Measurements from ENCODE around the gene MLYCD.

DNA sequence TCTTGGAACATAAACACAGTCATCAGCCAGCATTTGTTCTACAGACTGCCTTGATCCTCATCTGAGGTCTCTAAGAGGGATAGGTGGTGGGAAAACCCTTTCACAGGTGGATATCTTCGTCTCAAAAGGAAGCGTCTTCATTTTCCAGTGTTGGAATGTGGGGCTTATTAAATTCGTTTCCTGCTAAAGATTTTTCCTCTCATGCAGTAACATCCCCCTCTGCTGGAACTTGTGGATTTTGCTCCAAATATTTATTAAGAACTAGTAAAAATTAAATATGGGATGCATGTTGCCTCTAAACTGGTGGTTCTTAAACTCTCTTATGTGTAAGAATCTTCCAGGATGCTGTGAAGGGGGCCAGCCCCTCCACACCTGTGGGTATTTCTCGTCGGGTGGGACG is 20.1 kb upstream of the MLYCD start:
- TF ChIP-seq, protein P1, sequence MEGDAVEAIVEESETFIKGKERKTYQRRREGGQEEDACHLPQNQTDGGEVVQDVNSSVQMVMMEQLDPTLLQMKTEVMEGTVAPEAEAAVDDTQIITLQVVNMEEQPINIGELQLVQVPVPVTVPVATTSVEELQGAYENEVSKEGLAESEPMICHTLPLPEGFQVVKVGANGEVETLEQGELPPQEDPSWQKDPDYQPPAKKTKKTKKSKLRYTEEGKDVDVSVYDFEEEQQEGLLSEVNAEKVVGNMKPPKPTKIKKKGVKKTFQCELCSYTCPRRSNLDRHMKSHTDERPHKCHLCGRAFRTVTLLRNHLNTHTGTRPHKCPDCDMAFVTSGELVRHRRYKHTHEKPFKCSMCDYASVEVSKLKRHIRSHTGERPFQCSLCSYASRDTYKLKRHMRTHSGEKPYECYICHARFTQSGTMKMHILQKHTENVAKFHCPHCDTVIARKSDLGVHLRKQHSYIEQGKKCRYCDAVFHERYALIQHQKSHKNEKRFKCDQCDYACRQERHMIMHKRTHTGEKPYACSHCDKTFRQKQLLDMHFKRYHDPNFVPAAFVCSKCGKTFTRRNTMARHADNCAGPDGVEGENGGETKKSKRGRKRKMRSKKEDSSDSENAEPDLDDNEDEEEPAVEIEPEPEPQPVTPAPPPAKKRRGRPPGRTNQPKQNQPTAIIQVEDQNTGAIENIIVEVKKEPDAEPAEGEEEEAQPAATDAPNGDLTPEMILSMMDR (IDR thresholded peaks at IDR 0.05; ENCODE audit: low read length) = no peak
- no peak for TF ChIP-seq EZH2 (optimal IDR thresholded peaks at IDR 0.05; ENCODE audit: low read depth, low read length)
- TF ChIP-seq EZH2phosphoT487 (IDR thresholded peaks at IDR 0.05; ENCODE audit: low read length) = no peak

Measured in MM.1S (cell line).